B cell (primary cell): ENCODE data around the gene SPOCK3. TPM values are rescaled to one million over a fixed set of nuclear protein-coding genes. Genes with fewer than 3 reads are reported as not detected.

Experiments
- ATAC-seq: fragments of 200-7000 bp; cut with Tn5 transposase; one replicate; pipeline ENCODE4 v1.10.0; 2021; ENCODE audit warnings: low read depth, mild to moderate bottlenecking, moderate number of reproducible peaks, moderate library complexity
- CTCF ChIA-PET: fragments of 350-600 bp; sonication (Branson Sonifier 250); formaldehyde crosslinking; loops from one replicate; lab custom pipeline; 2021; ENCODE audit warnings: antibody characterized with exemption, inconsistent platforms; lab: Charles Lee
- POLR2A ChIA-PET: fragments of 350-600 bp; sonication (Branson Sonifier 250); formaldehyde crosslinking; loops from one replicate; lab custom pipeline; 2021; ENCODE audit warnings: antibody characterized with exemption; lab: Charles Lee
- DNase-seq: peaks from one replicate; pipeline ENCODE4 v3.0.0; 2013
- H2AFZ ChIP-seq: 2 replicates; pipeline ENCODE4 v1.6.1; 2012; ENCODE audit warnings: mild to moderate bottlenecking, low read depth, low read length; ENCODE audit not compliant: insufficient read depth, poor library complexity, severe bottlenecking
- H3K27ac ChIP-seq, 2 donors: 1 replicate in 1 of 2; 2 replicates in 1 of 2; pipeline ENCODE4 v1.5.1; 2012 to 2013; ENCODE audit warnings: low read length in 2 of 2, mild to moderate bottlenecking in 2 of 2, moderate library complexity in 1 of 2
- H3K27me3 ChIP-seq, 4 experiments: fragments of 200-600 bp in 1 of 4; sonication (generic) in 1 of 4; replicated peaks in 1 of 4; 1 replicate in 2 of 4; 2 replicates in 2 of 4; pipeline versions ENCODE4 v1.6.1 to v1.7.0; 2013 to 2016; ENCODE audit warnings: low read length in 3 of 4, mild to moderate bottlenecking in 2 of 4, mixed read lengths in 1 of 4, moderate library complexity in 1 of 4; ENCODE audit not compliant: insufficient read depth in 4 of 4, control insufficient read depth in 3 of 4; ENCODE audit errors: control extremely low read depth in 1 of 4
- H3K36me3 ChIP-seq, 2 experiments: replicated peaks in 1 of 2; 1 replicate in 1 of 2; 2 replicates in 1 of 2; pipeline versions ENCODE4 v1.6.1 to v1.7.1; 2013; ENCODE audit warnings: low read length in 1 of 2; ENCODE audit not compliant: insufficient read depth in 2 of 2, control insufficient read depth in 1 of 2; ENCODE audit errors: control extremely low read depth in 1 of 2, extremely low read depth in 1 of 2
- H3K4me1 ChIP-seq, 2 donors: fragments of 200-600 bp in 1 of 2; sonication (generic) in 1 of 2; 1 replicate in 1 of 2; 2 replicates in 1 of 2; pipeline versions ENCODE4 v1.5.1 to v1.6.1; 2013 to 2017; ENCODE audit warnings: low read length in 2 of 2; ENCODE audit not compliant: control insufficient read depth in 2 of 2, insufficient read depth in 2 of 2
- H3K4me2 ChIP-seq: replicated peaks from 2 replicates; pipeline ENCODE3; 2012; ENCODE audit warnings: mild to moderate bottlenecking, low read depth, low read length; ENCODE audit not compliant: poor library complexity, severe bottlenecking
- H3K4me3 ChIP-seq, 5 experiments: fragments of 200-600 bp in 1 of 5; sonication (generic) in 1 of 5; 1 replicate in 3 of 5; 2 replicates in 2 of 5; pipeline versions ENCODE4 v1.5.1 to v1.7.0; 2011 to 2016; ENCODE audit warnings: low read length in 4 of 5, mild to moderate bottlenecking in 4 of 5, low read depth in 2 of 5, control low read depth in 1 of 5, moderate library complexity in 1 of 5; ENCODE audit not compliant: insufficient read depth in 1 of 5; ENCODE audit errors: control extremely low read depth in 1 of 5, extremely low read depth in 1 of 5
- H3K79me2 ChIP-seq: fragments of 200-600 bp; sonication (generic); one replicate; pipeline ENCODE4 v1.6.0; 2016; ENCODE audit warnings: low read length; ENCODE audit not compliant: control insufficient read depth, insufficient read depth
- H3K9ac ChIP-seq: fragments of 200-600 bp; sonication (generic); 2 replicates; pipeline ENCODE4 v1.6.1; 2017; ENCODE audit warnings: mild to moderate bottlenecking, low read length, moderate library complexity
- H3K9me3 ChIP-seq, 3 donors: one replicate each; pipeline versions ENCODE4 v1.6.1 to v1.7.1; 2013; ENCODE audit warnings: low read length in 2 of 3; ENCODE audit not compliant: control insufficient read depth in 2 of 3, insufficient read depth in 1 of 3; ENCODE audit errors: control extremely low read depth in 1 of 3
- H4K20me1 ChIP-seq: 2 replicates; pipeline ENCODE4 v1.6.0; 2012; ENCODE audit warnings: mild to moderate bottlenecking, low read length; ENCODE audit not compliant: insufficient read depth, control insufficient read depth, poor library complexity, severe bottlenecking
- H3K27ac Mint-ChIP-seq: one replicate; pipeline ENCODE4 v1.8.0; 2021; ENCODE audit warnings: mixed read lengths
- H3K27me3 Mint-ChIP-seq: one replicate; pipeline ENCODE4 v1.8.0; 2021; ENCODE audit warnings: mixed read lengths
- H3K4me1 Mint-ChIP-seq: one replicate; pipeline ENCODE4 v1.8.0; 2021; ENCODE audit warnings: mixed read lengths
- H3K4me3 Mint-ChIP-seq: one replicate; pipeline ENCODE4 v1.8.0; 2021; ENCODE audit warnings: mixed read lengths
- H3K9me3 Mint-ChIP-seq: one replicate; pipeline ENCODE4 v1.8.0; 2022; ENCODE audit warnings: mixed read lengths; ENCODE audit not compliant: insufficient read depth
- EZH2 ChIP-seq: IDR thresholded peaks from 2 replicates; pipeline ENCODE4 v1.6.1; 2012; ENCODE audit warnings: borderline replicate concordance, low read depth, mild to moderate bottlenecking, moderate library complexity, low read length; ENCODE audit not compliant: insufficient read depth, poor library complexity, severe bottlenecking
- WGBS: methylation state at CpG from one replicate; pipeline ENCODE4 v1.1.5; 2013; ENCODE audit warnings: missing lambda C conversion rate; ENCODE audit not compliant: insufficient coverage; 5-methylcytosine and 5-hydroxymethylcytosine counted together
- intact Hi-C: fragments of 100-400 bp; cut with micrococcal nuclease; formaldehyde crosslinking; loops from one replicate; pipeline ENCODE4 v1.10.0; 2022
- polyA plus RNA-seq: library from polyadenylated mRNA; depleted of rRNA; stranded (reverse); fragments of >200 nt; gene quantifications from 2 replicates; pipeline ENCODE4 v1.2.3, GENCODE V29; 2012
- total RNA-seq, 2 donors: library from RNA; stranded (reverse); fragments of 120-200 nt in 1 of 2; gene quantifications; 1 replicate in 1 of 2; 2 replicates in 1 of 2; pipeline versions ENCODE4 v1.2.3 to v1.2.4, GENCODE V29; 2013 to 2022
- TF ChIP-seq, protein P1 (sequence below): fragments of 200-600 bp; IDR thresholded peaks from one replicate; pipeline ENCODE4 v1.8.0; 2022; ENCODE audit warnings: antibody characterized with exemption, mild to moderate bottlenecking

Gene SPOCK3
- total and polyA plus RNA-seq, 2 donors (not counting 1 experiment from before 2014, with no cell fraction given) = not detected

DNA sequence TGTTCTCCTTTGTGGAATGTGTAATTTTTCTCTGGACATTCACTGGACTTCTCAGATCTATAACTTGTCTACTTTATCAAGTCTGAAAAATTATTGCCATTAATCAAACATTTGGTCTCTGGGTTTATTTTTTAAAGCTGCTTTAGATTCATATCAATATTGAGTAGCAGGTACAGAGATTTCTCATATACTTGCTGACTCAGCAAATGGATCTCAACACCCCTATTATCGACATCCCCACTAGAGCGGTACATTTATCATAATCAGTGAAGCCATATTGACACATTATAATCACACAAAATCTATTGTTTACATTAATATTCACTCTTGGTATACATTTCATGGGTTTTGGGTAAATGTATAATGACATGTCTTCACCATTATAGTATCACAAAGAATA, 268.7 kb downstream of the SPOCK3 start:
- Mint-ChIP-seq H3K27me3 (no peaks in the 10 kb centered on the region), H3K9me3 (peaks cover 8% of the 10 kb centered on the region), H3K4me3 (no peak overlapping the region), H3K27ac (no peak overlapping the region), H3K4me1 (no peaks in the 10 kb centered on the region)
- WGBS = no CpG with 5 or more reads among the region's 2 CpGs
- ATAC-seq (no peak), DNase-seq (no peak)
- no peaks in the 10 kb centered on the region for H3K36me3 ChIP-seq
- ChIA-PET POLR2A (no interaction called here), CTCF (interaction anchor here (0.6 kb wide), 1 partner anchor 285 kb away, joined by 3 read pairs; no protein-coding TSS in a partner anchor)
- H4K20me1 ChIP-seq = no peaks in the 10 kb centered on the region
- intact Hi-C loops = no loop called here
- no peak overlapping the region for H3K9ac ChIP-seq
- H3K79me2 ChIP-seq = no peaks in the 10 kb centered on the region
- TF ChIP-seq EZH2 = no peak
- TF ChIP-seq, protein P1, sequence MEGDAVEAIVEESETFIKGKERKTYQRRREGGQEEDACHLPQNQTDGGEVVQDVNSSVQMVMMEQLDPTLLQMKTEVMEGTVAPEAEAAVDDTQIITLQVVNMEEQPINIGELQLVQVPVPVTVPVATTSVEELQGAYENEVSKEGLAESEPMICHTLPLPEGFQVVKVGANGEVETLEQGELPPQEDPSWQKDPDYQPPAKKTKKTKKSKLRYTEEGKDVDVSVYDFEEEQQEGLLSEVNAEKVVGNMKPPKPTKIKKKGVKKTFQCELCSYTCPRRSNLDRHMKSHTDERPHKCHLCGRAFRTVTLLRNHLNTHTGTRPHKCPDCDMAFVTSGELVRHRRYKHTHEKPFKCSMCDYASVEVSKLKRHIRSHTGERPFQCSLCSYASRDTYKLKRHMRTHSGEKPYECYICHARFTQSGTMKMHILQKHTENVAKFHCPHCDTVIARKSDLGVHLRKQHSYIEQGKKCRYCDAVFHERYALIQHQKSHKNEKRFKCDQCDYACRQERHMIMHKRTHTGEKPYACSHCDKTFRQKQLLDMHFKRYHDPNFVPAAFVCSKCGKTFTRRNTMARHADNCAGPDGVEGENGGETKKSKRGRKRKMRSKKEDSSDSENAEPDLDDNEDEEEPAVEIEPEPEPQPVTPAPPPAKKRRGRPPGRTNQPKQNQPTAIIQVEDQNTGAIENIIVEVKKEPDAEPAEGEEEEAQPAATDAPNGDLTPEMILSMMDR = no peak
- no peak overlapping the region for H3K4me3 ChIP-seq
- H3K4me2 ChIP-seq = no peak overlapping the region
- H3K27ac ChIP-seq = no peak overlapping the region
- no peaks in the 10 kb centered on the region for H3K27me3 ChIP-seq
- H3K4me1 ChIP-seq = no peaks in the 10 kb centered on the region
- H3K9me3 ChIP-seq = peaks cover 0 to 12% (median 1%) of the 10 kb centered on the region in 3 donors
- H2AFZ ChIP-seq = no peak overlapping the region

DNA sequence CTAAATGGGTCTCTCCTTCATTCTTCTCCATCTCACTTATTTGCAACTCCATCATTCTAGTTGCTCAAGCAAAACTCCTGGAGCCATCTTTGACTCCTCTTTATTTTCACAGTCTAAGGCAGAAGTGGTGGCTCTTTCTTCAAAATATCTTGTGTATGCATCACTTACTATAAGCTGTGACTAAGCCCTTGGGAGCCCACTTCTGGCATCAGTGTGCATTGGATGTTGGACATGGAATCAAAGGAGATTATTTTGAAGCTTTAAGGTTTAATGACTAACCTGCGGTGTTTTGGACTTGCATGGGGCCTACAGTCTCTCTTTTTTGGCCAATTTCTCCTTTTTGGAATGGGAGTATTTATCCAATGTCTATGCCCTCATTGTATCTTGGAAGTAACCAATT, 276.8 kb downstream of the SPOCK3 start:
- peaks cover 7% of the 10 kb centered on the region for H3K9me3 Mint-ChIP-seq

More for the DNA sequence above, 276.8 kb downstream of the SPOCK3 start:
- WGBS = no CpG with 5 or more reads among the region's 1 CpG
- no peaks in the 10 kb centered on the region for H3K27me3 Mint-ChIP-seq
- H3K27ac ChIP-seq = no peak overlapping the region
- no peaks in the 10 kb centered on the region for H3K4me1 ChIP-seq
- no peak overlapping the region for H3K4me3 Mint-ChIP-seq
- no peak overlapping the region for H3K4me2 ChIP-seq
- no peaks in the 10 kb centered on the region for H3K79me2 ChIP-seq
- no peaks in the 10 kb centered on the region for H3K36me3 ChIP-seq
- no peak overlapping the region for H3K4me3 ChIP-seq
- DNase-seq (no peak), ATAC-seq (no peak)
- no peaks in the 10 kb centered on the region for H4K20me1 ChIP-seq
- H3K27ac Mint-ChIP-seq = no peak overlapping the region
- CTCF ChIA-PET = no interaction called here
- no peaks in the 10 kb centered on the region for H3K4me1 Mint-ChIP-seq
- POLR2A ChIA-PET = no interaction called here
- H3K9me3 ChIP-seq = peaks cover 0 to 3% (median 0%) of the 10 kb centered on the region in 3 donors
- intact Hi-C loops = no loop called here
- H3K27me3 ChIP-seq = no peaks in the 10 kb centered on the region
- TF ChIP-seq EZH2 = no peak
- TF ChIP-seq, protein P1 = no peak
- no peak overlapping the region for H2AFZ ChIP-seq
- H3K9ac ChIP-seq = no peak overlapping the region
